Measurements from ENCODE around the gene CCDC188. TPM values are rescaled to one million over a fixed set of nuclear protein-coding genes. Genes with fewer than 3 reads are reported as not detected.

CCDC188 gene
- total RNA-seq, 1 experiment from 2014 or later = not detected

DNA sequence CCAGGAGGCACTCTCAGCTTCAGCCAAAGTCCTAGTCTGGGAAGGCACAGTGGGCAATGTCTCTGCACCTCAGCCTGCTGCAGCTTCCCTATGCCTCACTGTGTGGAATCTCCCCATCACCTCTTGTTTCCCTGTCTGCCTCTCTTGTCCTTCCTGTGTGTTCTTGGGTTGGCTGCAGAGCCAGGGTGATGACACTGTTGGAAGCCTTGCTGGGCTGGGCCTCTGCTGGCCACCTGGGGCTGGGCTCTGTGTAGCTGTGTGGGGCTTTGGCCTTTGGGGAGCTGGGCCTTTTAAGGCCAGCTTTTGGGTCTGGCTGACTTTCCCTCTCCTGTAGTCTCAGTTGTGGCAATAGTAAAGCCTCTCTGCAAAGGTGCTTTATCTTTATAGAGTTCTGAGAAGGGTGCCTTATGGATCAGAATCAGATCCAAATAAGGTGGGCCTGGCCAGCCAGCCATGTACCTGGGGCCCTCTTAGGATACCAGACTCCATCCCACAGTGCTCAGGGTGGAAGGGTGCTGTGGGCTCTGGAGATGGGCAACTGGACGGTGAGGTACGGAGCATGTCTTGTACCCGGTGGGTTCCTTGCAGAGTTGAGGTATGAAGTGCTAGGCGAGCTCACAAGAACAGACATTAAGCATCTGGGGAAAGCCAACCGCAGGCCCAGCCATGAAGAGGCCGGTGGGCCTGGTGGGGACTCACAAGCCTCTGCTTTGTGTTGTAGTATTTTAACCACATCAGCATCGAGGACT is 45.2 kb downstream of the CCDC188 start:
- in situ Hi-C loops (cut with HindIII; ENCODE audit: low pct_unique_long_range_greater_than_20kb, low sequenced_read_pairs) = no loop called here

DNA sequence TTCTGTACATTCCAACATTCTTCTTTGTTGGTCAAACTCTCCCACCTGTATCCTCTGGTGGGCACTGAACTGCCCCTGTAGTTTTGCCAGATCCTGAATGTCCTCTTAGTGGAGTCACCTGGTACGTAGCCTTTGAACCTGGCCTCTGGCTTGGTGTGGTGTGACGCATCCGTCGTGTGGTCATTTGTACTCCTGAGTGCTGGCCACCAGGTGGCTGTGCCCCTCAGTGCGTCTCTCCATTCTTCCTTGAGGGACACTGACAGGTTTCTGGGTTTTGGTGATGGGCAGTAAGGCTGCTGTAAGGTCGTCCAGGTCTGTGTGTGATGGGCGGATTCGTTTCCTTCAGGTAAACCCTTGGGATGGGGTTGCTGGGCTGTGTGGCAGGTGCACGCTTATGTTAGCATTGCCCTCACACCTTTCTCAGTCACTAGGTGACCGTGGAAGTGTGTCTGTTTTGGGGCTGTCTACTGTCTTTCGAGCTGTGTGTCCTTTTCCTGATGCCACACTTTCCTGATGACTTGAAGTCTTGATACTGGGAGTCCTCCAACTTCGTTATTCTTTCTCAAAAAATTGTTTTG is 48.6 kb downstream of the CCDC188 start:
- no peak for DNase-seq (ENCODE audit: low read depth)
- in situ Hi-C loops (cut with HindIII; ENCODE audit: low pct_unique_long_range_greater_than_20kb, low sequenced_read_pairs) = no loop called here

More for the DNA sequence above, 45.2 kb downstream of the CCDC188 start:
- no peak for DNase-seq (ENCODE audit: low read depth)

DNA sequence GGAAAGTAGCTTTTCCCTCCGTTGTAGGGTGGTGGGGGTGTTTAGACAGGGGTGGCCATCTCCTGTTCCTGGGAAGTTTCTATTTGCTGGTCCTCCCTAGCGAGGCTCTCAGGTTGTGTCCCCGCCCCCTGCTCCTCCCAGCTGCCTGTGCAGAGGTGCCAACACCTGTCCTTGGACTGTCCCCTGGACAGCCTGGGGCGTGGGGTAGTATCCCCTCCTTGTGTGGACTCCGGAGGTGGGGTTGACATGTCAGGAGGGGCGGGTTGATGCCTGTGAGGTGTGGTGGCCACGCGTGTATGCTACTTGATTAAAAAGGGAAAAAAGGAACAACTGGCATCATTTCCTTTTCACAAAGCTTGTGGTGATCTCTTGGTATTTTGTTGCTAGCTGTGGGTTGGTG is 49.2 kb downstream of the CCDC188 start:
- DNase-seq (ENCODE audit: low read depth) = no peak
- in situ Hi-C loops (cut with HindIII; ENCODE audit: low pct_unique_long_range_greater_than_20kb, low sequenced_read_pairs) = no loop called here

DNA sequence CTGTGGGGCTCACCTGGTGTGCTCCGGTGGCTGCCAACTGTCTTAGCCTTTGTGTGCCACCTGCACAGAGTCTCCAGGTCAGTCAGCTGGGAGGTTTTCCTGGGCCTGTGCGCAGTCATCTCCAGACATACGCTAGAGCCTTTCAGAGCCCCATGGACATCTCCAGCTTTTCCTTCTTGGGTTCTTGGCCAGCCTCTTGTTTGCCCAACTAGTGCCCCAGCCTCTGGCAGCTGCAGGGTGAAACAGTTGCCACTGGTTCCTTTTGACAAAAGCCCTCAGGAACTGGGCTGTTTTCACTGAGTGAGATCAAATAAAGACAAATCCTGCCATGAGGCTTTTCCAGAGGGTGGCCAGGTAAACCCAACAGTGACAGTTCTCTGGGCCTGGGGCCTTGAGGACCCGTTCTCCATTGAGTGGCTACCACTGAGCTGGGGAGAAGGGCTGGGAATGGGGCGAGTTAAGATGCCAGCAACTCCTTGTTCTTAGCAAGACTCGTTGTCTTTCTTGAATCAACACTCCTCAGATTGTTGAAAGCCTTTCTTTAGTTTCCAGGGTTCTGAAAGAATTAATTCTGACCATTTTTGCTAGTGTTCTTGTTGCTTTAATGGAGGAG is 51.6 kb downstream of the CCDC188 start:
- in situ Hi-C loops (cut with HindIII; ENCODE audit: low pct_unique_long_range_greater_than_20kb, low sequenced_read_pairs) = no loop called here
- DNase-seq (ENCODE audit: low read depth) = no peak

Other genes with a start within 250 kb of the CCDC188 start
- 517 and 585 TPM in 2 replicates for gene COMT, start 209.3 kb downstream of the CCDC188 start, total RNA-seq (2014; rRNA removed; shearing (Covaris generic); ENCODE audit: low replicate concordance)
- gene TXNRD2, start 209.2 kb downstream of the CCDC188 start, total RNA-seq (2014; rRNA removed; shearing (Covaris generic); ENCODE audit: low replicate concordance) = 53.0 and 54.5 TPM in 2 replicates
- gene ARVCF, start 134.2 kb downstream of the CCDC188 start, total RNA-seq (2014; rRNA removed; shearing (Covaris generic); ENCODE audit: low replicate concordance) = 3.6 and 15.2 TPM in 2 replicates
- gene TANGO2, start 129.9 kb downstream of the CCDC188 start, total RNA-seq (2014; rRNA removed; shearing (Covaris generic); ENCODE audit: low replicate concordance) = 26.6 and 55.2 TPM in 2 replicates
- 8.8 and 26.8 TPM in 2 replicates for gene DGCR8, start 70.8 kb downstream of the CCDC188 start, total RNA-seq (2014; rRNA removed; shearing (Covaris generic); ENCODE audit: low replicate concordance)
- 816 and 890 TPM in 2 replicates for gene RANBP1, start 35.0 kb downstream of the CCDC188 start, total RNA-seq (2014; rRNA removed; shearing (Covaris generic); ENCODE audit: low replicate concordance)
- gene TRMT2A, start 33.8 kb downstream of the CCDC188 start, total RNA-seq (2014; rRNA removed; shearing (Covaris generic); ENCODE audit: low replicate concordance) = 55.3 and 76.4 TPM in 2 replicates
- 12.6 and 21.8 TPM in 2 replicates for gene ZDHHC8, start 19.3 kb downstream of the CCDC188 start, total RNA-seq (2014; rRNA removed; shearing (Covaris generic); ENCODE audit: low replicate concordance)
- gene RTN4R, start 117.3 kb upstream of the CCDC188 start, total RNA-seq (2014; rRNA removed; shearing (Covaris generic); ENCODE audit: low replicate concordance) = 11.9 and 13.1 TPM in 2 replicates
- 122 and 180 TPM in 2 replicates for gene DGCR6L, start 169.0 kb upstream of the CCDC188 start, total RNA-seq (2014; rRNA removed; shearing (Covaris generic); ENCODE audit: low replicate concordance)
- gene ZNF74, start 243.1 kb upstream of the CCDC188 start, total RNA-seq (2014; rRNA removed; shearing (Covaris generic); ENCODE audit: low replicate concordance) = 14.0 and 16.8 TPM in 2 replicates

Measured in Caki2 (cell line).